HepG2 (cell line): ENCODE results near the gene SRRM2. TPM values are rescaled to one million over a fixed set of nuclear protein-coding genes. Genes with fewer than 3 reads are reported as not detected.
A peak's percentile ranks its signal among the peaks of the same experiment; 100 is the strongest.

Experiments used
- MAFF ChIP-seq: IDR thresholded peaks from 2 replicates; pipeline ENCODE4 v1.6.1; 2011; ENCODE audit warnings: low read depth, low read length, improper control_type of control experiment
- MEF2D ChIP-seq: sonication (generic); formaldehyde crosslinking; IDR thresholded peaks from 2 replicates; pipeline ENCODE4 v1.5.1; 2020; ENCODE audit warnings: mild to moderate bottlenecking, missing genetic modification reagents
- NFATC3 ChIP-seq: sonication (generic); formaldehyde crosslinking; IDR thresholded peaks from 2 replicates; pipeline ENCODE4 v1.5.1; 2020; ENCODE audit warnings: mild to moderate bottlenecking, missing genetic modification reagents
- NRL ChIP-seq: sonication (generic); formaldehyde crosslinking; IDR thresholded peaks from 2 replicates; pipeline ENCODE4 v1.5.0; 2020; ENCODE audit warnings: missing genetic modification reagents, mild to moderate bottlenecking, moderate library complexity, borderline replicate concordance
- ZNF530 ChIP-seq: sonication (generic); formaldehyde crosslinking; IDR thresholded peaks from 2 replicates; pipeline ENCODE4 v1.5.0; 2020; ENCODE audit warnings: low read depth, mild to moderate bottlenecking, missing genetic modification reagents
- ZSCAN22 ChIP-seq: sonication (generic); formaldehyde crosslinking; IDR thresholded peaks from 2 replicates; pipeline ENCODE4 v1.4.0; 2020; ENCODE audit warnings: mild to moderate bottlenecking, missing genetic modification reagents
- ZSCAN31 ChIP-seq: sonication (generic); formaldehyde crosslinking; IDR thresholded peaks from 2 replicates; pipeline ENCODE4 v1.5.0; 2020; ENCODE audit warnings: low read depth, mild to moderate bottlenecking, missing genetic modification reagents
- polyA plus RNA-seq, 8 experiments: library from polyadenylated mRNA; depleted of rRNA in 3 of 8; stranded (reverse) in 7 of 8; unstranded in 1 of 8; fragments of >200 nt; fragmentation: Illumina TruSeq in 4 of 8; extraction: Trizol in 4 of 8; gene quantifications; 2 replicates each; pipeline versions ENCODE4 v1.2.1 to v1.2.3, GENCODE V29; 2011 to 2016; ENCODE audit warnings: low read depth in 4 of 8, missing spikeins in 1 of 8, mixed read lengths in 1 of 8; ENCODE audit not compliant: insufficient read depth in 1 of 8
- total RNA-seq, 5 experiments: library from RNA; depleted of rRNA; stranded (reverse); fragments of >200 nt; fragmentation: Illumina TruSeq; extraction: Trizol; gene quantifications; 2 replicates each; pipeline ENCODE4 v1.2.3, GENCODE V29; 2016; ENCODE audit warnings: low read depth in 1 of 5
- TF ChIP-seq, protein P1 (sequence below), 2 experiments: sonication (generic) in 1 of 2; formaldehyde crosslinking in 1 of 2; IDR thresholded peaks; 2 replicates each; pipeline versions ENCODE4 v1.6.1 to v1.9.0; 2014 to 2022; ENCODE audit warnings: antibody characterized with exemption in 1 of 2, borderline replicate concordance in 1 of 2, inconsistent platforms in 1 of 2, low read depth in 1 of 2, missing genetic modification reagents in 1 of 2
- TF ChIP-seq, protein P2 (sequence below): sonication (generic); formaldehyde crosslinking; IDR thresholded peaks from 2 replicates; pipeline ENCODE4 v1.9.0; 2021; ENCODE audit warnings: missing genetic modification reagents, borderline replicate concordance
- TF ChIP-seq, protein P3 (sequence below): sonication (generic); formaldehyde crosslinking; IDR thresholded peaks from 2 replicates; pipeline ENCODE4 v1.5.1; 2020; ENCODE audit warnings: missing genetic modification reagents, mild to moderate bottlenecking, borderline replicate concordance
- TF ChIP-seq, protein P4 (sequence below), 2 experiments: sonication (generic) in 1 of 2; formaldehyde crosslinking in 1 of 2; IDR thresholded peaks; 2 replicates each; pipeline versions ENCODE4 v1.4.0 to v1.6.1; 2018 to 2020; ENCODE audit warnings: missing genetic modification reagents in 2 of 2, borderline replicate concordance in 1 of 2, low read depth in 1 of 2, mild to moderate bottlenecking in 1 of 2, missing biosample characterization in 1 of 2

Gene SRRM2
- total and polyA plus RNA-seq, 2 of the 13 experiments (the other 11 are each of a cell fraction or from before 2014, with no cell fraction given), result 50.4 to 112 TPM

GRCh38 chr16:2752035-2752849, at the start of gene SRRM2 (continued):
- TF ChIP-seq, protein P1, sequence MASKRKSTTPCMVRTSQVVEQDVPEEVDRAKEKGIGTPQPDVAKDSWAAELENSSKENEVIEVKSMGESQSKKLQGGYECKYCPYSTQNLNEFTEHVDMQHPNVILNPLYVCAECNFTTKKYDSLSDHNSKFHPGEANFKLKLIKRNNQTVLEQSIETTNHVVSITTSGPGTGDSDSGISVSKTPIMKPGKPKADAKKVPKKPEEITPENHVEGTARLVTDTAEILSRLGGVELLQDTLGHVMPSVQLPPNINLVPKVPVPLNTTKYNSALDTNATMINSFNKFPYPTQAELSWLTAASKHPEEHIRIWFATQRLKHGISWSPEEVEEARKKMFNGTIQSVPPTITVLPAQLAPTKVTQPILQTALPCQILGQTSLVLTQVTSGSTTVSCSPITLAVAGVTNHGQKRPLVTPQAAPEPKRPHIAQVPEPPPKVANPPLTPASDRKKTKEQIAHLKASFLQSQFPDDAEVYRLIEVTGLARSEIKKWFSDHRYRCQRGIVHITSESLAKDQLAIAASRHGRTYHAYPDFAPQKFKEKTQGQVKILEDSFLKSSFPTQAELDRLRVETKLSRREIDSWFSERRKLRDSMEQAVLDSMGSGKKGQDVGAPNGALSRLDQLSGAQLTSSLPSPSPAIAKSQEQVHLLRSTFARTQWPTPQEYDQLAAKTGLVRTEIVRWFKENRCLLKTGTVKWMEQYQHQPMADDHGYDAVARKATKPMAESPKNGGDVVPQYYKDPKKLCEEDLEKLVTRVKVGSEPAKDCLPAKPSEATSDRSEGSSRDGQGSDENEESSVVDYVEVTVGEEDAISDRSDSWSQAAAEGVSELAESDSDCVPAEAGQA (IDR thresholded peaks at IDR 0.05; ENCODE audit: low read depth), result peak; percentile 90
- TF ChIP-seq, protein P1 (CRISPR knock-in tag; IDR thresholded peaks at IDR 0.05; ENCODE audit: borderline replicate concordance), result peak; percentile 20; the same call in 1 of the 2 replicates
- peak; percentile 58; the same call in 1 of the 2 replicates for TF ChIP-seq ZSCAN31
- TF ChIP-seq, protein P2, sequence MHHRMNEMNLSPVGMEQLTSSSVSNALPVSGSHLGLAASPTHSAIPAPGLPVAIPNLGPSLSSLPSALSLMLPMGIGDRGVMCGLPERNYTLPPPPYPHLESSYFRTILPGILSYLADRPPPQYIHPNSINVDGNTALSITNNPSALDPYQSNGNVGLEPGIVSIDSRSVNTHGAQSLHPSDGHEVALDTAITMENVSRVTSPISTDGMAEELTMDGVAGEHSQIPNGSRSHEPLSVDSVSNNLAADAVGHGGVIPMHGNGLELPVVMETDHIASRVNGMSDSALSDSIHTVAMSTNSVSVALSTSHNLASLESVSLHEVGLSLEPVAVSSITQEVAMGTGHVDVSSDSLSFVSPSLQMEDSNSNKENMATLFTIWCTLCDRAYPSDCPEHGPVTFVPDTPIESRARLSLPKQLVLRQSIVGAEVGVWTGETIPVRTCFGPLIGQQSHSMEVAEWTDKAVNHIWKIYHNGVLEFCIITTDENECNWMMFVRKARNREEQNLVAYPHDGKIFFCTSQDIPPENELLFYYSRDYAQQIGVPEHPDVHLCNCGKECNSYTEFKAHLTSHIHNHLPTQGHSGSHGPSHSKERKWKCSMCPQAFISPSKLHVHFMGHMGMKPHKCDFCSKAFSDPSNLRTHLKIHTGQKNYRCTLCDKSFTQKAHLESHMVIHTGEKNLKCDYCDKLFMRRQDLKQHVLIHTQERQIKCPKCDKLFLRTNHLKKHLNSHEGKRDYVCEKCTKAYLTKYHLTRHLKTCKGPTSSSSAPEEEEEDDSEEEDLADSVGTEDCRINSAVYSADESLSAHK (CRISPR knock-in tag), result no peak
- peak; percentile 94 for TF ChIP-seq NRL
- TF ChIP-seq ZSCAN22, result peak; percentile 71; the same call in 1 of the 2 replicates
- 0 out of 2 replicates have a peak, but pooled peaks have one; percentile 47 for TF ChIP-seq NFATC3
- no peak for TF ChIP-seq ZNF530
- TF ChIP-seq, protein P3, sequence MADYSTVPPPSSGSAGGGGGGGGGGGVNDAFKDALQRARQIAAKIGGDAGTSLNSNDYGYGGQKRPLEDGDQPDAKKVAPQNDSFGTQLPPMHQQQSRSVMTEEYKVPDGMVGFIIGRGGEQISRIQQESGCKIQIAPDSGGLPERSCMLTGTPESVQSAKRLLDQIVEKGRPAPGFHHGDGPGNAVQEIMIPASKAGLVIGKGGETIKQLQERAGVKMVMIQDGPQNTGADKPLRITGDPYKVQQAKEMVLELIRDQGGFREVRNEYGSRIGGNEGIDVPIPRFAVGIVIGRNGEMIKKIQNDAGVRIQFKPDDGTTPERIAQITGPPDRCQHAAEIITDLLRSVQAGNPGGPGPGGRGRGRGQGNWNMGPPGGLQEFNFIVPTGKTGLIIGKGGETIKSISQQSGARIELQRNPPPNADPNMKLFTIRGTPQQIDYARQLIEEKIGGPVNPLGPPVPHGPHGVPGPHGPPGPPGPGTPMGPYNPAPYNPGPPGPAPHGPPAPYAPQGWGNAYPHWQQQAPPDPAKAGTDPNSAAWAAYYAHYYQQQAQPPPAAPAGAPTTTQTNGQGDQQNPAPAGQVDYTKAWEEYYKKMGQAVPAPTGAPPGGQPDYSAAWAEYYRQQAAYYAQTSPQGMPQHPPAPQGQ (CRISPR knock-in tag), result no peak
- TF ChIP-seq MEF2D, result peak; percentile 92
- TF ChIP-seq MAFF, result peak; percentile 49; the same call in 1 of the 2 replicates
- TF ChIP-seq, protein P4, sequence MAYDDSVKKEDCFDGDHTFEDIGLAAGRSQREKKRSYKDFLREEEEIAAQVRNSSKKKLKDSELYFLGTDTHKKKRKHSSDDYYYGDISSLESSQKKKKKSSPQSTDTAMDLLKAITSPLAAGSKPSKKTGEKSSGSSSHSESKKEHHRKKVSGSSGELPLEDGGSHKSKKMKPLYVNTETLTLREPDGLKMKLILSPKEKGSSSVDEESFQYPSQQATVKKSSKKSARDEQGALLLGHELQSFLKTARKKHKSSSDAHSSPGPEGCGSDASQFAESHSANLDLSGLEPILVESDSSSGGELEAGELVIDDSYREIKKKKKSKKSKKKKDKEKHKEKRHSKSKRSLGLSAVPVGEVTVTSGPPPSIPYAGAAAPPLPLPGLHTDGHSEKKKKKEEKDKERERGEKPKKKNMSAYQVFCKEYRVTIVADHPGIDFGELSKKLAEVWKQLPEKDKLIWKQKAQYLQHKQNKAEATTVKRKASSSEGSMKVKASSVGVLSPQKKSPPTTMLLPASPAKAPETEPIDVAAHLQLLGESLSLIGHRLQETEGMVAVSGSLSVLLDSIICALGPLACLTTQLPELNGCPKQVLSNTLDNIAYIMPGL (CRISPR knock-in tag; IDR thresholded peaks at IDR 0.05; ENCODE audit: borderline replicate concordance in 1 of 2, low read depth in 1 of 2), result peak; percentile 89 to 90
